DOHH2 (cell line): ENCODE data around the gene STX16.

ENCODE experiments used
- H3F3A ChIP-seq: fragments of 200-600 bp; sonication (generic), shearing (Covaris generic); 2 replicates; pipeline ENCODE4 v1.6.0; 2016; ENCODE audit warnings: antibody characterized with exemption, mild to moderate bottlenecking; ENCODE audit not compliant: control insufficient read depth, insufficient read depth
- H3K27ac ChIP-seq: fragments of 200-600 bp; sonication (generic); 2 replicates; pipeline ENCODE4 v1.5.1; 2014; ENCODE audit warnings: low read depth, mild to moderate bottlenecking, low read length, moderate library complexity
- H3K27me3 ChIP-seq: fragments of 200-600 bp; sonication (generic); 2 replicates; pipeline ENCODE4 v1.6.1; 2014; ENCODE audit warnings: mild to moderate bottlenecking, low read length, mixed read lengths; ENCODE audit not compliant: control insufficient read depth
- H3K36me3 ChIP-seq: fragments of 200-600 bp; sonication (generic); 2 replicates; pipeline ENCODE4 v1.6.1; 2014; ENCODE audit warnings: mild to moderate bottlenecking, low read length, moderate library complexity, mixed read lengths; ENCODE audit not compliant: control insufficient read depth
- H3K4me1 ChIP-seq: fragments of 200-600 bp; sonication (generic); 2 replicates; pipeline ENCODE4 v1.6.1; 2014; ENCODE audit warnings: mild to moderate bottlenecking, low read length, mixed read lengths; ENCODE audit not compliant: control insufficient read depth
- H3K4me2 ChIP-seq: fragments of 200-600 bp; sonication (generic); 2 replicates; pipeline ENCODE4 v1.6.0; 2014; ENCODE audit warnings: mild to moderate bottlenecking, low read length, moderate library complexity
- H3K4me3 ChIP-seq: fragments of 200-600 bp; sonication (generic); 2 replicates; pipeline ENCODE4 v1.5.1; 2014; ENCODE audit warnings: mild to moderate bottlenecking, low read length, mixed read lengths
- H3K79me2 ChIP-seq: fragments of 200-600 bp; sonication (generic); 2 replicates; pipeline ENCODE4 v1.6.1; 2014; ENCODE audit warnings: mild to moderate bottlenecking, low read length, mixed read lengths; ENCODE audit not compliant: control insufficient read depth
- H3K9me2 ChIP-seq: fragments of 200-600 bp; sonication (generic); replicated peaks from 2 replicates; pipeline ENCODE4 v1.6.1; 2014; ENCODE audit warnings: mild to moderate bottlenecking, low read length, mixed read lengths; ENCODE audit not compliant: control insufficient read depth
- H3K9me3 ChIP-seq: fragments of 200-600 bp; sonication (generic); 2 replicates; pipeline ENCODE4 v1.6.1; 2014; ENCODE audit warnings: antibody characterized with exemption, low read length, mixed read lengths; ENCODE audit not compliant: control insufficient read depth, insufficient read depth
- H4K20me1 ChIP-seq: fragments of 200-600 bp; sonication (generic); 2 replicates; pipeline ENCODE4 v1.6.0; 2014; ENCODE audit warnings: low read depth, mild to moderate bottlenecking, antibody characterized with exemption, low read length, moderate library complexity; ENCODE audit not compliant: control insufficient read depth, insufficient read depth
- CTCF ChIP-seq: fragments of 200-600 bp; sonication (generic); IDR thresholded peaks from one replicate; pipeline ENCODE4 v1.5.1; 2014; ENCODE audit warnings: antibody characterized with exemption, mild to moderate bottlenecking, low read depth, low read length; ENCODE audit not compliant: poor library complexity, severe bottlenecking
- EZH2phosphoT487 ChIP-seq: fragments of 200-600 bp; sonication (generic); IDR thresholded peaks from 2 replicates; pipeline ENCODE4 v1.6.1; 2017; ENCODE audit warnings: borderline replicate concordance, mild to moderate bottlenecking, antibody characterized with exemption, low read length, moderate library complexity, mixed read lengths

STX16 gene

GRCh38 chr20:58688414-58688813 lies 37.3 kb downstream of the STX16 start:
- Histone ChIP-seq H3K9me3 (no peaks in the 10 kb centered on the region), H3K4me1 (peaks cover 6% of the 10 kb centered on the region; the same call in 1 of the 2 replicates), H3K9me2 (no peaks in the 10 kb centered on the region), H3K27ac (no peak overlapping the region), H4K20me1 (no peaks in the 10 kb centered on the region), H3K79me2 (no peaks in the 10 kb centered on the region), H3K36me3 (no peaks in the 10 kb centered on the region), H3K4me2 (no peak overlapping the region), H3K4me3 (no peak overlapping the region), H3K27me3 (no peaks in the 10 kb centered on the region), H3F3A (0 out of 2 replicates have a peak, but pooled peaks cover 3% of the 10 kb centered on the region)
- TF ChIP-seq CTCF = no peak
- TF ChIP-seq EZH2phosphoT487 = no peak

- Histone ChIP-seq H3K4me3 (no peak overlapping the region), H3F3A (0 out of 2 replicates have a peak, but pooled peaks cover 3% of the 10 kb centered on the region), H3K4me2 (no peak overlapping the region), H3K36me3 (no peaks in the 10 kb centered on the region), H3K9me3 (no peaks in the 10 kb centered on the region), H4K20me1 (no peaks in the 10 kb centered on the region), H3K79me2 (no peaks in the 10 kb centered on the region), H3K27me3 (no peaks in the 10 kb centered on the region), H3K9me2 (no peaks in the 10 kb centered on the region), H3K27ac (no peak overlapping the region), H3K4me1 (peaks cover 6% of the 10 kb centered on the region; the same call in 1 of the 2 replicates)
- no peak for TF ChIP-seq EZH2phosphoT487
- no peak for TF ChIP-seq CTCF
Observed at GRCh38 chr20:58688840-58689239, 37.8 kb downstream of the STX16 start.

GRCh38 chr20:58690396-58691135 lies 39.5 kb downstream of the STX16 start:
- Histone ChIP-seq H3F3A (0 out of 2 replicates have a peak, but pooled peaks cover 3% of the 10 kb centered on the region), H3K36me3 (no peaks in the 10 kb centered on the region), H4K20me1 (no peaks in the 10 kb centered on the region), H3K4me1 (peaks cover 6% of the 10 kb centered on the region; the same call in 1 of the 2 replicates), H3K27me3 (no peaks in the 10 kb centered on the region), H3K9me2 (no peaks in the 10 kb centered on the region), H3K79me2 (no peaks in the 10 kb centered on the region), H3K4me3 (no peak overlapping the region), H3K4me2 (no peak overlapping the region), H3K9me3 (no peaks in the 10 kb centered on the region), H3K27ac (no peak overlapping the region)
- TF ChIP-seq EZH2phosphoT487 = no peak
- TF ChIP-seq CTCF = no peak
